HepG2 (cell line): ENCODE data around the gene PRSS53.
A peak's percentile ranks its signal among the peaks of the same experiment; 100 is the strongest.

Experiments used
- HMGA1 ChIP-seq: sonication (generic); formaldehyde crosslinking; conservative IDR thresholded peaks from 2 replicates; pipeline ENCODE4 v1.4.0; 2020; ENCODE audit warnings: missing genetic modification reagents
- KLF15 ChIP-seq: sonication (generic); formaldehyde crosslinking; IDR thresholded peaks from 2 replicates; pipeline ENCODE4 v1.8.1; 2023; ENCODE audit warnings: borderline replicate concordance, mild to moderate bottlenecking, inconsistent platforms, missing genetic modification reagents, mixed read lengths
- POLR2G ChIP-seq: fragments of 200-400 bp; formaldehyde crosslinking; IDR thresholded peaks from 2 replicates; pipeline ENCODE4 v1.6.1; 2018; ENCODE audit warnings: mild to moderate bottlenecking, low read depth, low read length, moderate library complexity
- SMAD1 ChIP-seq: sonication (generic); formaldehyde crosslinking; IDR thresholded peaks from 2 replicates; pipeline ENCODE4 v1.4.0; 2020; ENCODE audit warnings: missing genetic modification reagents, low read depth, mild to moderate bottlenecking, borderline replicate concordance
- SMARCC2 ChIP-seq: fragments of 450-650 bp; IDR thresholded peaks from 2 replicates; pipeline ENCODE4 v1.6.1; 2017; ENCODE audit warnings: antibody characterized with exemption, mild to moderate bottlenecking
- SP2 ChIP-seq: sonication (generic); formaldehyde crosslinking; IDR thresholded peaks from 2 replicates; pipeline ENCODE4 v1.5.1; 2020; ENCODE audit warnings: mild to moderate bottlenecking, missing genetic modification reagents
- ZNF251 ChIP-seq: sonication (generic); formaldehyde crosslinking; IDR thresholded peaks from 2 replicates; pipeline ENCODE4 v1.9.0; 2021; ENCODE audit warnings: mild to moderate bottlenecking, missing genetic modification reagents
- ZNF777 ChIP-seq: sonication (generic); formaldehyde crosslinking; IDR thresholded peaks from 2 replicates; pipeline ENCODE4 v1.4.0; 2020; ENCODE audit warnings: missing genetic modification reagents
- TF ChIP-seq, protein P1 (sequence below): sonication (generic); formaldehyde crosslinking; IDR thresholded peaks from 2 replicates; pipeline ENCODE4 v1.5.0; 2020; ENCODE audit warnings: mild to moderate bottlenecking, missing genetic modification reagents, moderate library complexity
- TF ChIP-seq, protein P2 (sequence below): sonication (generic); formaldehyde crosslinking; IDR thresholded peaks from 2 replicates; pipeline ENCODE4 v1.5.0; 2020; ENCODE audit warnings: missing genetic modification reagents

DNA sequence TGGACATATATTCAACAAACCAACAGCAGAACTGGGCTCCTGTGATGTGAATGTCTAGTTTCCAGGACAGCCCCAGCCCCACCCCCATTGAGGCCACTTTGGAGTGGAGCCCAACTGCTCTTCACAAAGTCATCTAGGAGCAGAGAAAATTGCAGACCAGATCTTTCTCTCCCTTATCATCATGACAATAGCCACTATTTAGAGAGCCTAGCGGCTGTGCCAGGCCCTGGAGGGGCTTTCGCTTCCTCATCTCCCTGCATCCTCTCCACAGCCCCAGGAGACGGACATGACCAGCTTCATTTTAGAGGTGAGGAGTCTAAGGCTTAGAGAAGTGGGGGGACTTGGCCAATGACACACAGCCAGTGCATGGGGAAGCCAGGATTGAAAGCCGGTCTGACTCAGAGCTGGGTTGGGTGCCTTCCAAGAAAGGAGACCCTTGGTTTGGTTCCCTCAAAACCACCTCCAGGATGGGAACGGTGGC, 45.4 kb upstream of the PRSS53 start:
- TF ChIP-seq POLR2G = 0 out of 2 replicates have a peak, but pooled peaks have one; percentile 34
- TF ChIP-seq, protein P1, sequence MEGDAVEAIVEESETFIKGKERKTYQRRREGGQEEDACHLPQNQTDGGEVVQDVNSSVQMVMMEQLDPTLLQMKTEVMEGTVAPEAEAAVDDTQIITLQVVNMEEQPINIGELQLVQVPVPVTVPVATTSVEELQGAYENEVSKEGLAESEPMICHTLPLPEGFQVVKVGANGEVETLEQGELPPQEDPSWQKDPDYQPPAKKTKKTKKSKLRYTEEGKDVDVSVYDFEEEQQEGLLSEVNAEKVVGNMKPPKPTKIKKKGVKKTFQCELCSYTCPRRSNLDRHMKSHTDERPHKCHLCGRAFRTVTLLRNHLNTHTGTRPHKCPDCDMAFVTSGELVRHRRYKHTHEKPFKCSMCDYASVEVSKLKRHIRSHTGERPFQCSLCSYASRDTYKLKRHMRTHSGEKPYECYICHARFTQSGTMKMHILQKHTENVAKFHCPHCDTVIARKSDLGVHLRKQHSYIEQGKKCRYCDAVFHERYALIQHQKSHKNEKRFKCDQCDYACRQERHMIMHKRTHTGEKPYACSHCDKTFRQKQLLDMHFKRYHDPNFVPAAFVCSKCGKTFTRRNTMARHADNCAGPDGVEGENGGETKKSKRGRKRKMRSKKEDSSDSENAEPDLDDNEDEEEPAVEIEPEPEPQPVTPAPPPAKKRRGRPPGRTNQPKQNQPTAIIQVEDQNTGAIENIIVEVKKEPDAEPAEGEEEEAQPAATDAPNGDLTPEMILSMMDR (CRISPR knock-in tag) = no peak
- TF ChIP-seq SP2 (CRISPR knock-in tag) = no peak
- TF ChIP-seq HMGA1 (CRISPR knock-in tag) = no peak
- no peak for TF ChIP-seq SMAD1 (CRISPR knock-in tag)
- TF ChIP-seq, protein P2, sequence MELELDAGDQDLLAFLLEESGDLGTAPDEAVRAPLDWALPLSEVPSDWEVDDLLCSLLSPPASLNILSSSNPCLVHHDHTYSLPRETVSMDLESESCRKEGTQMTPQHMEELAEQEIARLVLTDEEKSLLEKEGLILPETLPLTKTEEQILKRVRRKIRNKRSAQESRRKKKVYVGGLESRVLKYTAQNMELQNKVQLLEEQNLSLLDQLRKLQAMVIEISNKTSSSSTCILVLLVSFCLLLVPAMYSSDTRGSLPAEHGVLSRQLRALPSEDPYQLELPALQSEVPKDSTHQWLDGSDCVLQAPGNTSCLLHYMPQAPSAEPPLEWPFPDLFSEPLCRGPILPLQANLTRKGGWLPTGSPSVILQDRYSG (CRISPR knock-in tag) = no peak
- TF ChIP-seq ZNF251 (CRISPR knock-in tag) = no peak
- no peak for TF ChIP-seq SMARCC2
- TF ChIP-seq ZNF777 = no peak
- no peak for TF ChIP-seq KLF15 (CRISPR knock-in tag)
